Heart left ventricle (tissue), 13 donors: ENCODE measurements around the gene KRT81.

Experiments used
- CTCF ChIP-seq, 12 donors: fragments of 200-600 bp; sonication (generic) in 4 of 12; IDR thresholded peaks; one replicate each; pipeline versions ENCODE4 v1.5.0 to v1.8.0; 2018 to 2022; ENCODE audit warnings: antibody characterized with exemption in 12 of 12, mild to moderate bottlenecking in 5 of 12
- POLR2A ChIP-seq, 2 donors: fragments of 450-650 bp; IDR thresholded peaks; one replicate each; pipeline ENCODE4 v1.6.1; 2017; ENCODE audit warnings: antibody characterized with exemption in 2 of 2, mild to moderate bottlenecking in 2 of 2, moderate library complexity in 2 of 2
- donor health status: ischemic (EF 13 %, LVEDD 7.1; RV severe dilation, severe dysfunction).
- donor health status: DM: no; HTN: yes; CAD: no.
- donor health status: DM: no; HTN: no; CAD: no.
- donor health status: ischemic (EF 25% LVEDD 6.9; RV normal size, moderate dysfunction).
- donor health status: ischemic (EF 25% LVEDD 5.7; RV mildly dilated, moderate dysfunction).
- donor health status: ischemic (EF 35%, LVEDD 5.7; RV mildly dilated, moderate dysfunction).
- donor health status: nonischemic (EF 11% LVEDD 7.7; RV severe dilation, severe dysfunction).
- donor health status: DM: yes; HTN: yes; CAD: no.
- donor health status: PGD.
- donor health status: ischemic (EF 29% LVEDD 5.4; RV normal size, mild dysfunction).
- donor health status: nonischemic (EF 23%, LVEDD 6.1; RV moderate dilation, normal function).

- no peak for TF ChIP-seq POLR2A (IDR thresholded peaks at IDR 0.05)
- no peak for TF ChIP-seq CTCF (IDR thresholded peaks at IDR 0.05)
Observed at GRCh38 chr12:52285172-52285745, 6.1 kb downstream of the KRT81 start.
